ENCODE measurements around the gene SLC16A9. TPM values are rescaled to one million over a fixed set of nuclear protein-coding genes. Genes with fewer than 3 reads are reported as not detected.
"Not testable (repeated sequence)": the region's sequence is repeated elsewhere in the genome, so short reads cannot be mapped to it uniquely, and the experiment has no call there.

Gene SLC16A9
- total RNA-seq, 1 experiment from 2014 or later, result 5.9 TPM

DNA sequence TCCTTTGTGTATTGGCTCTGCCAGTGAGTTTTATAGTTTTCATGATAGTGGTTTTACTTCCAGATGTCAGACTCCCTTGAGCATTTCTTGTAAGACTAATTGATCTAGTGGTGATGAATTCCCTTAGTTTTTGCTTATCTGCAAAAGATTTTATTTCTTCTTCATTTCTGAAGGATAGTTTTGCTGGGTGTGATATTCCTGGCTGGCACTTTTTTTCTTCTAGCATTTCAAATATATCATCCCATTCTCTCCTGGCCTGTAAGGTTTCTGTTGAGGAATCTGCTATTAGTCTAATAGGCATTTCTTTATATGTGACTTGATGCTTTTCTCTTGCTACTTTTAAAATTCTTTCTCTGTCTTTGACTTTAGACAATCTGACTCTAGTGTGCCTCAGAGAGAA is 64.8 kb downstream of the SLC16A9 start:
- ATAC-seq, result no peak
- intact Hi-C loops (cut with micrococcal nuclease), result no loop called here
- ChIA-PET POLR2A (no interaction called here), CTCF (no interaction called here), RAD21 (ENCODE audit: low non-redundant PET in 1 of 2, low total read pairs in 2 of 2, uncharacterized antibody in 2 of 2, unreplicated experiment in 2 of 2) (no interaction called here)
- H2AFZ ChIP-seq (ENCODE audit: low read depth, low read length, poor library complexity, severe bottlenecking), result no peak overlapping the region
- no peaks in the 10 kb centered on the region for H3K79me2 ChIP-seq (ENCODE audit: insufficient read depth, low read length)
- no peaks in the 10 kb centered on the region; a peak in 1 of 4 replicates for H3K9me3 ChIP-seq (ENCODE audit: control insufficient read depth in 1 of 2, insufficient read depth in 1 of 2, low read depth in 1 of 2, low read length in 2 of 2)
- H3K9me2 ChIP-seq (ENCODE audit: insufficient read depth), result no peaks in the 10 kb centered on the region
- H3K4me3 ChIP-seq (replicated peaks in 1 of 2; ENCODE audit: low read depth in 1 of 2, low read length in 2 of 2), result no peak overlapping the region
- H3K36me3 ChIP-seq (ENCODE audit: control insufficient read depth in 1 of 2, insufficient read depth in 2 of 2, low read length in 2 of 2), result no peaks in the 10 kb centered on the region
- no peaks in the 10 kb centered on the region for H4K20me1 ChIP-seq (ENCODE audit: insufficient read depth)
- BruUV-seq (replicated peaks), result no TSS peak
- no peak overlapping the region for H3K4me2 ChIP-seq (ENCODE audit: low read length)
- H3K4me1 ChIP-seq (ENCODE audit: control insufficient read depth in 1 of 2, insufficient read depth in 2 of 2, low read length in 2 of 2), result no peaks in the 10 kb centered on the region
- no peak overlapping the region for H3K27ac ChIP-seq (ENCODE audit: low read depth, low read length)
- TF ChIP-seq SP1 (IDR thresholded peaks at IDR 0.05; ENCODE audit: low read depth), result no peak
- TF ChIP-seq MAX (IDR thresholded peaks at IDR 0.05), result no peak
- no peak for TF ChIP-seq FOSL1 (IDR thresholded peaks at IDR 0.05; ENCODE audit: low read depth)
- TF ChIP-seq CBX3 (IDR thresholded peaks at IDR 0.05; ENCODE audit: low read depth), result no peak
- H3K27me3 ChIP-seq (ENCODE audit: insufficient read depth, low read length), result no peaks in the 10 kb centered on the region
- no peak for DNase-seq (ENCODE audit: low read depth, low spot score)
- H3K9ac ChIP-seq (ENCODE audit: low read length), result no peak overlapping the region

DNA sequence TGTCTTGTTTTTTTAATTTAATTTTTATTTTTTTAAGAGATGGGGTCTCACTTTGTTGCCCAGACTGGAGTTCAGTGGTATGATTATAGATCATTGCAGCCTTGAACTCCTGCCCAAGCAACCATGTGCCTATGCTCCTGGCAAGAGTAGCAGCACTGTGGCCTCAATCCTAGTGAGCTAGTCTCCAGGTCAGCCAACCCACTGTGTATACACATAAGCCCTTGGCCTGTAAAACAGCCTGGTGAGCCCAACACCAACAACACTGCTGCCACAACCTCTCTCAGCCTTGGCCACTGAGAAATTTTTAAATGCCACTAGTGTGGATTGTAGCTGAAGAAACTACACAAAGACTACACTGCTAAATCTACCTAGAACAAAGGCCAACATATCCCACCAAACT is 68.0 kb downstream of the SLC16A9 start:
- RAD21 ChIA-PET (ENCODE audit: low non-redundant PET in 1 of 2, low total read pairs in 2 of 2, uncharacterized antibody in 2 of 2, unreplicated experiment in 2 of 2); H3K79me2 ChIP-seq (ENCODE audit: insufficient read depth, low read length); H3K4me3 ChIP-seq (replicated peaks in 1 of 2; ENCODE audit: low read depth in 1 of 2, low read length in 2 of 2); H3K27ac ChIP-seq (ENCODE audit: low read depth, low read length); H3K9me3 ChIP-seq (ENCODE audit: control insufficient read depth in 1 of 2, insufficient read depth in 1 of 2, low read depth in 1 of 2, low read length in 2 of 2); H3K36me3 ChIP-seq (ENCODE audit: control insufficient read depth in 1 of 2, insufficient read depth in 2 of 2, low read length in 2 of 2); H3K9ac ChIP-seq (ENCODE audit: low read length); BruUV-seq (replicated peaks); H3K4me2 ChIP-seq (ENCODE audit: low read length); H4K20me1 ChIP-seq (ENCODE audit: insufficient read depth); H2AFZ ChIP-seq (ENCODE audit: low read depth, low read length, poor library complexity, severe bottlenecking); H3K9me2 ChIP-seq (ENCODE audit: insufficient read depth); H3K27me3 ChIP-seq (ENCODE audit: insufficient read depth, low read length); POLR2A ChIA-PET; CTCF ChIA-PET; DNase-seq (ENCODE audit: low read depth, low spot score); H3K4me1 ChIP-seq (ENCODE audit: control insufficient read depth in 1 of 2, insufficient read depth in 2 of 2, low read length in 2 of 2); ATAC-seq; intact Hi-C loops (cut with micrococcal nuclease): not testable (repeated sequence)
